ENCODE results near the gene RUBCNL. TPM values are rescaled to one million over a fixed set of nuclear protein-coding genes. Genes with fewer than 3 reads are reported as not detected.

The RUBCNL gene
- total and polyA plus RNA-seq, 2 of the 8 experiments (the other 6 are each of a cell fraction or from before 2014, with no cell fraction given): 2.6 to 4.9 TPM

DNA sequence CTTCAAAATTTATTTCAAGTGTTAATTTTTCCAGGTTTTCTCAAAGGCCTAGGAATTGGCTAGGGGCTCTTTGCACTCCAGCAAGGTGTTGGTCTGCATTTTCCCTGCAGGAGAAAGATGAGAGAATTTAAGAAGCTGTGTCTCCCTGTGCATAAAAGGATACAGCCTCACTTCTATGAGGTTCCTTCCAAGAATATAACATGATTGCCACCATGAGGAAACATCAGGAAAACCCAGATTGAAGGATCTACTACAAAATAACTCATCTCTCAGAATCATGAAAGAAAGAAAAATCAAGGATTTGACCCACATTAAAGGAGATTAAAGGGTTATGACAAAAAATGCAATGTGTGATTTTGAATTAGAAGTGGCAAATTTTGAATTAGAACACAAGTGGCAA, 69.9 kb downstream of the RUBCNL start:
- no peak for TF ChIP-seq GTF2F1 (IDR thresholded peaks at IDR 0.05; ENCODE audit: borderline replicate concordance, low read depth, low read length)
- H2BK5ac ChIP-seq (ENCODE audit: low read depth, low read length): no peak overlapping the region
- no peak overlapping the region for H3K4me2 ChIP-seq (ENCODE audit: insufficient read depth in 1 of 2, low read depth in 2 of 2, low read length in 2 of 2)
- no peak overlapping the region for H4K5ac ChIP-seq (ENCODE audit: insufficient read length, low read depth, low read length)
- H4K8ac ChIP-seq (ENCODE audit: extremely low read depth, insufficient read depth, low read length): no peak overlapping the region
- no peak overlapping the region for H3K27ac ChIP-seq (ENCODE audit: low read depth, low read length)
- no peaks in the 10 kb centered on the region for H3K79me1 ChIP-seq (ENCODE audit: low read depth, low read length)
- H3K18ac ChIP-seq (ENCODE audit: extremely low read depth, low read length): no peak overlapping the region
- H3K4ac ChIP-seq (replicated peaks; ENCODE audit: insufficient read length, low read depth, low read length): no peak overlapping the region
- H2BK12ac ChIP-seq (ENCODE audit: low read depth, low read length): no peak overlapping the region
- FAIRE-seq: no peak
- no peak overlapping the region for H3K9ac ChIP-seq (replicated peaks in 1 of 4; ENCODE audit: extremely low read depth in 1 of 4, low read depth in 3 of 4, low read length in 3 of 4)
- H4K20me1 ChIP-seq (replicated peaks in 1 of 2; ENCODE audit: control insufficient read depth in 1 of 2, insufficient read depth in 2 of 2, low read length in 2 of 2): no peaks in the 10 kb centered on the region
- no peaks in the 10 kb centered on the region for H3K4me1 ChIP-seq (replicated peaks in 1 of 4; ENCODE audit: control insufficient read depth in 3 of 4, insufficient read depth in 4 of 4, low read length in 3 of 4)
- no peak overlapping the region for H2AK5ac ChIP-seq (ENCODE audit: low read depth, low read length)
- ChIA-PET CTCF (ENCODE audit: partially characterized antibody) (no interaction called here), POLR2A (ENCODE audit: partially characterized antibody) (no interaction called here)
- no peak overlapping the region for H2BK120ac ChIP-seq (replicated peaks; ENCODE audit: low read depth, low read length)
- H2AFZ ChIP-seq (ENCODE audit: low read length): no peak overlapping the region
- no peak for DNase-seq (ENCODE audit: low read depth in 1 of 2, low spot score in 2 of 2)
- no peaks in the 10 kb centered on the region for H3K36me3 ChIP-seq (ENCODE audit: control insufficient read depth in 2 of 4, insufficient read depth in 4 of 4, low read length in 3 of 4)
- H3K9me3 ChIP-seq (ENCODE audit: insufficient read depth in 2 of 2, low read depth in 1 of 2, low read length in 1 of 2): no peaks in the 10 kb centered on the region
- H3K56ac ChIP-seq (replicated peaks; ENCODE audit: insufficient read length, low read depth, low read length): no peak overlapping the region
- H3K23me2 ChIP-seq (ENCODE audit: low read depth, low read length): no peaks in the 10 kb centered on the region
- no peak overlapping the region for H3K4me3 ChIP-seq (ENCODE audit: extremely low read depth in 1 of 4, insufficient read depth in 2 of 4, low read depth in 3 of 4, low read length in 4 of 4)
- no peak overlapping the region for H4K91ac ChIP-seq (replicated peaks; ENCODE audit: insufficient read length, low read length)
- no peak overlapping the region for H3K23ac ChIP-seq (ENCODE audit: insufficient read length)
- H2BK15ac ChIP-seq (ENCODE audit: low read length): no peak overlapping the region
- H3K27me3 ChIP-seq (replicated peaks in 1 of 4; ENCODE audit: control insufficient read depth in 3 of 4, extremely low read depth in 1 of 4, insufficient read depth in 3 of 4, low read length in 3 of 4): no peaks in the 10 kb centered on the region
- H3K79me2 ChIP-seq (ENCODE audit: control insufficient read depth in 1 of 2, insufficient read depth in 2 of 2, low read length in 2 of 2): no peaks in the 10 kb centered on the region
- H2BK20ac ChIP-seq (ENCODE audit: low read length): no peak overlapping the region
- H3K14ac ChIP-seq (ENCODE audit: insufficient read length): no peak overlapping the region

All from H1 (cell line).